ENCODE measurements around the gene PITPNM3. TPM values are rescaled to one million over a fixed set of nuclear protein-coding genes. Genes with fewer than 3 reads are reported as not detected.

PITPNM3 gene
- total RNA-seq, 1 donor: 1.8 TPM

- TF ChIP-seq CTCF (IDR thresholded peaks at IDR 0.05; ENCODE audit: extremely low read depth, low read depth, low read length): no peak
- no peaks in the 10 kb centered on the region for H3K79me2 ChIP-seq (ENCODE audit: insufficient read depth, low read length)
- DNase-seq (ENCODE audit: insufficient read length, low spot score, missing footprints): no peak
- H3K27ac ChIP-seq (ENCODE audit: low read depth, low read length): no peak overlapping the region
- no peaks in the 10 kb centered on the region for H3K9me3 ChIP-seq (ENCODE audit: low read depth, low read length)
- no peak overlapping the region for H3K4me3 ChIP-seq (ENCODE audit: insufficient read depth, low read length)
- no peaks in the 10 kb centered on the region for H3K36me3 ChIP-seq (ENCODE audit: insufficient read depth, low read length)
- no peaks in the 10 kb centered on the region for H3K4me1 ChIP-seq (ENCODE audit: insufficient read depth, low read length)
- no peak overlapping the region for H3K4me2 ChIP-seq (ENCODE audit: insufficient read depth, low read length)
- H3K27me3 ChIP-seq (ENCODE audit: insufficient read depth, low read length): no peaks in the 10 kb centered on the region
- H2AFZ ChIP-seq (ENCODE audit: low read length): no peak overlapping the region
- H4K20me1 ChIP-seq (ENCODE audit: insufficient read depth, low read length): no peaks in the 10 kb centered on the region
These were observed 24.8 kb downstream of the PITPNM3 start for GRCh38 chr17:6531575-6531974.

GRCh38 chr17:6530324-6530920 lies 25.9 kb downstream of the PITPNM3 start:
- H3K36me3 ChIP-seq (ENCODE audit: insufficient read depth, low read length): no peaks in the 10 kb centered on the region
- no peaks in the 10 kb centered on the region for H3K9me3 ChIP-seq (ENCODE audit: low read depth, low read length)
- H3K27ac ChIP-seq (ENCODE audit: low read depth, low read length): no peak overlapping the region
- H3K4me1 ChIP-seq (ENCODE audit: insufficient read depth, low read length): no peaks in the 10 kb centered on the region
- H3K4me3 ChIP-seq (ENCODE audit: insufficient read depth, low read length): no peak overlapping the region
- H3K27me3 ChIP-seq (ENCODE audit: insufficient read depth, low read length): no peaks in the 10 kb centered on the region
- H4K20me1 ChIP-seq (ENCODE audit: insufficient read depth, low read length): no peaks in the 10 kb centered on the region
- no peak overlapping the region for H3K4me2 ChIP-seq (ENCODE audit: insufficient read depth, low read length)
- no peak for DNase-seq (ENCODE audit: insufficient read length, low spot score, missing footprints)
- TF ChIP-seq CTCF (IDR thresholded peaks at IDR 0.05; ENCODE audit: extremely low read depth, low read depth, low read length): no peak
- H2AFZ ChIP-seq (ENCODE audit: low read length): no peak overlapping the region
- H3K79me2 ChIP-seq (ENCODE audit: insufficient read depth, low read length): no peaks in the 10 kb centered on the region

GRCh38 chr17:6528557-6528956 lies 27.8 kb downstream of the PITPNM3 start:
- Histone ChIP-seq H3K9me3 (ENCODE audit: low read depth, low read length) (no peaks in the 10 kb centered on the region), H3K4me2 (ENCODE audit: insufficient read depth, low read length) (no peak overlapping the region), H2AFZ (ENCODE audit: low read length) (no peak overlapping the region), H3K27me3 (ENCODE audit: insufficient read depth, low read length) (no peaks in the 10 kb centered on the region), H3K4me3 (ENCODE audit: insufficient read depth, low read length) (no peak overlapping the region), H3K79me2 (ENCODE audit: insufficient read depth, low read length) (no peaks in the 10 kb centered on the region), H4K20me1 (ENCODE audit: insufficient read depth, low read length) (no peaks in the 10 kb centered on the region), H3K27ac (ENCODE audit: low read depth, low read length) (no peak overlapping the region), H3K4me1 (ENCODE audit: insufficient read depth, low read length) (no peaks in the 10 kb centered on the region), H3K36me3 (ENCODE audit: insufficient read depth, low read length) (no peaks in the 10 kb centered on the region)
- DNase-seq (ENCODE audit: insufficient read length, low spot score, missing footprints): no peak
- TF ChIP-seq CTCF (IDR thresholded peaks at IDR 0.05; ENCODE audit: extremely low read depth, low read depth, low read length): no peak

- Histone ChIP-seq H3K4me1 (ENCODE audit: insufficient read depth, low read length) (no peaks in the 10 kb centered on the region), H3K79me2 (ENCODE audit: insufficient read depth, low read length) (no peaks in the 10 kb centered on the region), H3K27ac (ENCODE audit: low read depth, low read length) (no peak overlapping the region), H3K36me3 (ENCODE audit: insufficient read depth, low read length) (no peaks in the 10 kb centered on the region), H2AFZ (ENCODE audit: low read length) (no peak overlapping the region), H3K4me2 (ENCODE audit: insufficient read depth, low read length) (no peak overlapping the region), H3K4me3 (ENCODE audit: insufficient read depth, low read length) (no peak overlapping the region), H3K27me3 (ENCODE audit: insufficient read depth, low read length) (no peaks in the 10 kb centered on the region), H3K9me3 (ENCODE audit: low read depth, low read length) (no peaks in the 10 kb centered on the region), H4K20me1 (ENCODE audit: insufficient read depth, low read length) (no peaks in the 10 kb centered on the region)
- no peak for DNase-seq (ENCODE audit: insufficient read length, low spot score, missing footprints)
- TF ChIP-seq CTCF (IDR thresholded peaks at IDR 0.05; ENCODE audit: extremely low read depth, low read depth, low read length): no peak
These were observed 29.8 kb downstream of the PITPNM3 start for GRCh38 chr17:6526362-6527152.
